ENCODE data around the gene UGT1A9.

GRCh38 chr2:233800208-233800607 is 128.5 kb downstream of the UGT1A9 start:
- TF ChIP-seq CTCF (IDR thresholded peaks at IDR 0.05) (no peak), EP300 (IDR thresholded peaks at IDR 0.05) (no peak), POLR2A (IDR thresholded peaks at IDR 0.05; ENCODE audit: low read depth) (no peak)

Measured in esophagus muscularis mucosa (tissue), 4 donors.